HEK293T (cell line): Measurements from ENCODE around the gene TOR1AIP1.

ENCODE experiments used
- ARNT ChIP-seq: fragments of 450-650 bp; IDR thresholded peaks from 2 replicates; pipeline ENCODE4 v1.6.1; 2017; ENCODE audit warnings: mild to moderate bottlenecking
- CTBP1 ChIP-seq: fragments of 450-650 bp; IDR thresholded peaks from 2 replicates; pipeline ENCODE4 v1.6.1; 2016; ENCODE audit warnings: borderline replicate concordance
- FOXK2 ChIP-seq: fragments of 450-650 bp; IDR thresholded peaks from 2 replicates; pipeline ENCODE4 v1.6.1; 2016; ENCODE audit warnings: mild to moderate bottlenecking
- FOXM1 ChIP-seq: fragments of 450-650 bp; IDR thresholded peaks from 2 replicates; pipeline ENCODE4 v1.6.1; 2017; ENCODE audit warnings: mild to moderate bottlenecking, borderline replicate concordance
- HDGF ChIP-seq: fragments of 450-650 bp; IDR thresholded peaks from 2 replicates; pipeline ENCODE4 v1.6.1; 2017; ENCODE audit warnings: antibody characterized with exemption, borderline replicate concordance
- NFRKB ChIP-seq: fragments of 450-650 bp; IDR thresholded peaks from 2 replicates; pipeline ENCODE4 v1.6.1; 2016; ENCODE audit warnings: mild to moderate bottlenecking, moderate library complexity
- SP1 ChIP-seq: fragments of 450-650 bp; IDR thresholded peaks from 2 replicates; pipeline ENCODE4 v1.6.1; 2017
- SUZ12 ChIP-seq: fragments of 450-650 bp; IDR thresholded peaks from 2 replicates; pipeline ENCODE4 v1.6.1; 2016; ENCODE audit warnings: mild to moderate bottlenecking
- TARDBP ChIP-seq: fragments of 450-650 bp; IDR thresholded peaks from 2 replicates; pipeline ENCODE4 v1.6.1; 2016

GRCh38 chr1:179840107-179840506, 42.0 kb upstream of the TOR1AIP1 start:
- TF ChIP-seq FOXM1 (no peak), ARNT (no peak), SP1 (no peak), FOXK2 (no peak), NFRKB (no peak), SUZ12 (no peak), TARDBP (no peak), HDGF (no peak), CTBP1 (no peak)
